GM18867 (cell line): Measurements from ENCODE around the gene SV2B.

Source experiments
- ATAC-seq: cut with Tn5 transposase; IDR thresholded peaks from one replicate; pipeline ENCODE4 v1.9.1; 2021; ENCODE audit warnings: mild to moderate bottlenecking, moderate library complexity; ENCODE audit not compliant: unreplicated experiment

The SV2B gene

DNA sequence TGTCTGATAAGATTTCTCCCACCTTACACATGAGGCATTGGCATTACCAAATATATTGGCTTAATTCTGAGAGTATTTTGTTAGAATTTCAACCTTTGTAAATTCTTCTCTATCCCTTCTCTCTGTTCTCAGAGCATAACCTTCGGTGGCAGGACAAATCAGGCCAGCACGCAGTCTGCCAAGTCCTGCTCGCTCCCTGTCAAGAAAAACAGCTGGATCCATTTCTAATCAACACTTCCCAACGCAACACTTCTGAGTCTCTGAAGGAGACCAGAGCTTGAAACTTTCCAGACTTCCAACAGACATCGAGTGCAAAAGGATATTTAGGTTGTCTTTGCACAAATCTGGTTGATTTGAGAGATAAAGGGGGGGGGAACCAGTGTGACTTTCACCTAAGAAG lies 125.7 kb downstream of the SV2B start:
- ATAC-seq: no peak

DNA sequence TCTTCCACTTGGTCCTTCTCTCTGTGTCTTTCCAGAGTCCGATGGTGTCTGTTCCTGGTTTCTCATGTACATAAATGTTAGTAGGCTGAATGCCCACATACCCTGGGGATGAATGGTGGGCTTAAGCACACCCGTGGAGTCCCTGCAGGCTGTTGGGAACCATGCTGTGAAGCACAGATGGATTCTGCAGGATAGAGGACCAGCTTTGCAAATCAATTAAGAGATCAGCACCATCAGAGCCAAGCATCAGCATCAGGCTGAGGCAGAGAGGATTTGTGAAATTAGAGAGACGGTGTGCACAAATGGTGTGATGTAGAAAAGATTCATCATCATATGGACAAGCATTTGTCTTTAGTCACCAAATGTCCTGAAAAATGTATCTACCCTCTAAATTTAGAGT lies 127.1 kb downstream of the SV2B start:
- no peak for ATAC-seq

DNA sequence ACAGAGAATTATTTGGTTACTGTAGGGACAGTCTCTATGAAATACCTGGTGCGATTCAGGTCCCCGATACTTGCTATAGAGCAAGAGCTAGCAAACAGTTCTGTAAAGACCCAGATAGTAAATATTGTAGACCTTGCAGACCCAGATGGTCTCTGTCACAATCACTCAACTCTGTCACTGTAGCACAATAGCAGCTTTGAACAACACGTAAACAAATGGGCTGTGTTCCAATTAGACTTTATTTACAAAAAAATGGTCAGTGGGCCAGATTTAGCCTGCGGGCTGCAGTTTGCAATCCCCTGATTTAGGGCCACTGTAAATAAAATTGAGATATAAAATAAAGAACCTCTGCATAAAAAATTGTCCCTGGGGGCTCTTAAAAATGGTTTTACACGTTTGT lies 127.7 kb downstream of the SV2B start:
- no peak for ATAC-seq

- no peak for ATAC-seq
Observed at GRCh38 chr15:91228383-91228782, 128.3 kb downstream of the SV2B start.

DNA sequence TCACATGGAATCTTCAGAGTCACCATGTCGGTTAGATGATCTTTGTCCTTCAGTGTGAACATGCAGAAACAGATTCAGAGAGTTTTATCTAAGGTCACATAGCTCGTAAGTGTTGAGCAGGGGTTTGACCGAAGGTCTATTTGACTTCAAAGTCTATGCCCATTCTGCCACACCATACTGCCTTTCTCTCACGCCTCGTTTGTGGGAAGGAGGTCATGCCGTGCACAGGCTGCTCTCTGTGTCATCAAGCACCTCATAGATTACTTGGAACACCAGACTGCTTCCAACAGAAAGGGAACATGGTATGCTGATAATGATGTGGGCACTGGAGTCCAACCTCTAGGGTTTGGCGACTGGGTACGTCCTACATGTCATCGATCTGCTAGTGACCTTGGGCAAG lies 128.8 kb downstream of the SV2B start:
- no peak for ATAC-seq

GRCh38 chr15:91231703-91232102 lies 131.6 kb downstream of the SV2B start:
- ATAC-seq: no peak

- no peak for ATAC-seq
Observed at GRCh38 chr15:91234759-91235158, 134.7 kb downstream of the SV2B start.

GRCh38 chr15:91235376-91235775 lies 135.3 kb downstream of the SV2B start:
- ATAC-seq: no peak

GRCh38 chr15:91237445-91237844 lies 137.4 kb downstream of the SV2B start:
- no peak for ATAC-seq

- ATAC-seq: no peak
Observed at GRCh38 chr15:91238644-91239425, 138.8 kb downstream of the SV2B start.

- no peak for ATAC-seq
Observed at GRCh38 chr15:91243826-91244225, 143.8 kb downstream of the SV2B start.

- no peak for ATAC-seq
Observed at GRCh38 chr15:91244919-91245318, 144.9 kb downstream of the SV2B start.

DNA sequence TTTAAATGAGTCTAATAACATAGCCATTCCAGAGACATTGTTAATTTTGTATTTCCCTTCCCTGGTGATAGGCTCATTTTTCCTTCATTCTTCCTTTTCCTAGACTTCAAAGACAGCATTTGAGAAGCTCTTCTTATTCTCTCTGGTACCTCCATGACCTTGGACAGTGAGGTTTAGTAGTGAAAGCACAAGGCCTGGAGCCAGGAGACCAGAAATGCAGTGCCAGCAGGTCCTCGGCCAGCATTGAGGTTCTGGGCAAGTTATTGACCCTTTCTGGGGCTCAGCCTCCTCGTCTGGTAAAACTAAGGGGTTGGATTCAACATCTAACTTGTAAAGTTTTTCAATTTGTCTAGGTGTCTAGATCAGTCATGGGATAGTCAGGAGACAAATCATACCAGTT lies 146.9 kb downstream of the SV2B start:
- no peak for ATAC-seq

DNA sequence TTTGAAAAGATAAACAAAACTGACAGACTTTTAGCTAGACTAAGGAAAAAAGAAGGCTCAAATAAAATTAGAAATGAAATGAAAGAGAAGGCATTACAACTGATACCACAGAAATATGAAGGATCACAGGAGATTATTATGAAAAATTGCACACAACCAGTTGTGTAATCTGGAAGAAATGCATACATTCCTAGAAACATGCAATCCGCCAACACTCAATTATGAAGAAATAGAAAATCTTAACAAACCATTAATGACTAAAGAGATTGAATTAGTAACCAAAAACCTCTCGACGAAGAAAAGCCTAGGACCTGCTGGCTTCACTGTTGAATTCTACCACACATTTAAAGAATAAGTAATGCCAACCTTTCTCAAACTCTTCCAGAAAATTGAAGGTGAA lies 149.5 kb downstream of the SV2B start:
- no peak for ATAC-seq

DNA sequence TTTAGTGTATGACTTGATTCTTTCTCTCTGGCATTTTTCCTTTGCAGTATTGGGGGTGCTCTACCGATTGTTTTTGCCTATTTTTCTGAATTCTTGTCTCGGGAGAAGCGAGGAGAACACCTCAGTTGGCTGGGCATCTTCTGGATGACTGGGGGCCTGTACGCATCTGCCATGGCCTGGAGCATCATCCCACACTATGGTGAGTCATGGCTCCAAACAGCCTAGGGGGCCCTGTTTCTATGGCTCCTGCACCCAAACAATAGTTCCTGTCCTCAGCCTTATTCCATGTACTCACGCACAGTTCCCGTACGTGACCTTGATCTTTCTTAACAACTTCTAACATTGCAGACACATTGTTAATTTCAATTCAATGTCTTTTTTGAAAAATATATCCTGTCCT lies 152.3 kb downstream of the SV2B start:
- ATAC-seq: no peak

- ATAC-seq: no peak
Observed at GRCh38 chr15:91252756-91253155, 152.7 kb downstream of the SV2B start.

- no peak for ATAC-seq
Observed at GRCh38 chr15:91253605-91254004, 153.5 kb downstream of the SV2B start.

DNA sequence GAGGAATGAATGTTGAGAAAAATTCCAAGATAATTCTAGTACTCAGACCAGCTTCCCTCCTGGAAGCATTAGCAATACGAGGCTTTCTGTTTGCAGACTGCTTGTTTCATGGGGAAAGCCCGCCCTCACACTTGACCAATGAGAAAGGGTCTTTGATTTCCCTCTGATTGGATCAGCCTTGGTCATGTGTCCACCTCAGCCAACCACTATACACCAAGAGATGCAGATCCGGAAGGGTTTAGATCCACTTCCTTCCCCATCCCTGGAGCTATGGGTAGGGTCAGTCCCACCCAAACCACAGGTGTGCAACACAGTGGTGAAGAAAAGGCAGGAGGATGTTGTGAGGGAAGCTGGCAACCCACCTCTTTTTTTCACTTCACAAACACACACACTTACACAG lies 154.7 kb downstream of the SV2B start:
- ATAC-seq: no peak

DNA sequence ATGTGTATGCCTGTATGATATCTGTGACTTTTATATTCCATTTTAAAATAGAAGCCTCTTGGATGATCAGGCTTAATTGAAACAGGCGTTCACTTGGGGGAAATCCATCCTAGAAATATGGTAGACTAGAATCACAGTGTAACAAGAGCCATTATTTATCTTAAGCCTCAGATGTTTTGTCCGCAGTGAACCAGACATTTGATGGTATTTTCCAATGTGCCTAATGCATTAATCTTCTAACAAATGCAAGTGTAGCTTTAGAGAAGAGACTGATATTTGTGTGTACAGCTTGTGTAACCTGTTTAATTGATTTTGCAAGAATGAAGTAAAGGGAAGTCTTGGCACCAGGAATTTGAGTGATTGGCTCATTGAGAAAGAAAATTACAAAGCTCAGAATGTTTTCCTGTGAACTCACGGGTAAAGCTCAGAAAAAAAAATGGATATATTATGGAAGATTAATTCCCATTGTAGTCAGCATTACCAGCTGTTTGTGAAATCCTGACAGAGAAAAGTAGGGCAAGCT lies 155.7 kb downstream of the SV2B start:
- no peak for ATAC-seq

DNA sequence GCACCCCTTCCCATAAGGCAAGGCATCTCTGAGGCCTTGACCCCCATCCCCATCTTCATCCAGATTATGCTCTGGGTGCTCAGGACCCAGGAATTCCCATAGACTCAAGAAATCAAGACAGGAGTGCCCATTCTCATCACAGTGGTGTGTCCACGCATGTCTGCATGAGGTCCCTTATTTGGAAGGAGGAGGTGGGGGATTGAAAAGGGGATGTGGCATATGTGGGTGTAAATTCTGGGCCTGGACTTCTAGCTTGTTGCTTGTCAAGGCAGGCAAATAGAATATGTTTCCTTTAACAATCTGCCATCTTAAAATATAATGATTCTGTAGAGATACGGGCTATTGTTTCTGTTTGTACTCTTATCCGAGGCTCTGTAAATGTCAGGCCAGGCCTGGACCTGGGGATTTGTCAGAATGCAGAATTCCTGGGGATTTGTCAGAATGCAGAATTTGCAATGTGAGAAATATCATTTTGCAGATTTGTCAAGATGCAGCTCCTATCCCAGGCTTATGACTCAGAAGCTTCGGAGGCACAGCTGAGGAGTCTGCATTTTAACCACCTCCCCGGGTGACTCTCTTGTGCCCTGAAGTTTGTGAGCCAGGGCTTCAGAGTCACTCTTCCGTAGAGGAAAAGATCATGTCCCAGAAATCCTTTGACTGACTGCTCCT lies 157.8 kb downstream of the SV2B start:
- ATAC-seq: no peak

DNA sequence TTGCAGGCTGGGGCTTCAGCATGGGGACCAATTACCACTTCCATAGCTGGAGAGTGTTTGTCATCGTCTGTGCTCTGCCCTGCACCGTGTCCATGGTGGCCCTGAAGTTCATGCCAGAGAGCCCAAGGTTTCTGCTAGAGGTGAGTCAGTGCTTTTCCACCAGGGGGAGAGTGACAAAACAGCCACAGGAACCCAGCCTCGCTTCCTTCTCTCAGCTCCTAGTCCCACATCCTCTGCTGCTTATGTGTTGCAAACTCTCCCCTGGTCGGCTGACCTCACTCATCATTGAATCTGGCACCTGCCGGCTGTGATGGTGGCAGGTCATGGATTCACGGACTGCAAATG lies 158.3 kb downstream of the SV2B start:
- no peak for ATAC-seq

- no peak for ATAC-seq
Observed at GRCh38 chr15:91259077-91259476, 159.0 kb downstream of the SV2B start.

DNA sequence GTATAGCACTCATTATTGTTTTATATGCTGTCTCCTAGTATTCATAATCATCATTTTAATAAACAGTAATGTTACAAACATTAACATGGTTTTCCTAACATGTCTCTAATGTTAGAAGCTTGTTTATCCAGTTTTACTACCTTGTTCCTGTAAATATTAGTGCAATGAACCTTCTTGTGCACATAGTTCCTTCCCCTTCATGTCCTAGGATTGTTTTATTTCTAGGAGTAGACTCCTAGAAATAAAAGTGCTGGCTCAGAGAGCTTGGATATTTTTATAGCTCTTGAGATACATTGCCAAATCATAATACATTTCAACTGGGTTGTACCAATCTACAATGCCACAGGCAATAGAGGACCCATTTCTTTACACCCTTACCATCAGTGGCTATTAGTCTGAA lies 161.3 kb downstream of the SV2B start:
- no peak for ATAC-seq
